ENCODE results near the gene ERVK3-1.
A peak's percentile ranks its signal among the peaks of the same experiment; 100 is the strongest.
"Not testable (repeated sequence)": the region's sequence is repeated elsewhere in the genome, so short reads cannot be mapped to it uniquely, and the experiment has no call there.

The ERVK3-1 gene

DNA sequence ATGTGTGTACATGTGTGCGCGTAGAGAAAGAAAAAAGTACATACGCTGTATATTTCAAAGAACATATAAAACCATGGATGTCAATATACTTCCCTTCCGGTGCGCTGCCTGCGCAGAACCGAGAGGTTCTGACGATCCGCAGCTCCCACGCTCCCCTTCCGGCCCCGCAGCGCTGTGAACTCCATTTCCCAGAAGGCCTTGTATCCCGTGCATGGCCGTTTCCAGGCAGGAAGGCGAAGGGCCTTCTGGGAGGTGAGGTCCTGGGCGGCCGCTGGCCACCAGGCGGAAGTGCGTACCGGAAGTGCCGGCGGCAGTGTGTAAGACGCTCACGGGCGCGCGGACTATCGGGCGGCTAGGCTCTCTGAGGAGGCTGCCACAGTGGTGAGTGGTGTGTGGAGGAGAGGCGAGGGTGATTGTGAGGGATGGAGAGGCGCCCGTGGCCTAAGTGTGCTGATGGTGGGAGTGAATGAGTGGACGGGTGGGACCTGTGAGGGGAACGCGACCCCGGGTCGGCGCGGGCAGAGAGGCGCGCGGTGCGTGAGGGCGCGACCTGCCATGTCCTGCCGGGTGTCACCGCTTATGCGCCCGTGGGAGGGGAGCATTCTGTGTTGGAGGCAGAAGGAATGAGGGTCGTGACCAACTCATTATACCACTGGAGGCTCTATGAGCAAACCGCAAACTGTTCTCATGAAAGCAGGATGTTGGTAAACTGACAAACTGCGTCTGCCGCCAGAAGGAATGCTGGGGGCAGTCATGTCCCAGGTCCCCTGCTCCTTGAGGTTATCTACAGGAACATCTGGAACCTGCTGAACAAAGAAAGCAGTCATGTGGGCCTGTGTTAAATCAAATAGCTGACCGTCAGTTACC, at the start of gene ERVK3-1:
Gene ERVK3-1, plus strand, starts transcription at position 313 of the 867 bp plus-strand sequence. CDS start 6,792 bp downstream, outside the sequence.
- peak; percentile 90 for DNase-seq (ENCODE audit: extremely low read depth, low read depth)
- TF ChIP-seq, protein P1, sequence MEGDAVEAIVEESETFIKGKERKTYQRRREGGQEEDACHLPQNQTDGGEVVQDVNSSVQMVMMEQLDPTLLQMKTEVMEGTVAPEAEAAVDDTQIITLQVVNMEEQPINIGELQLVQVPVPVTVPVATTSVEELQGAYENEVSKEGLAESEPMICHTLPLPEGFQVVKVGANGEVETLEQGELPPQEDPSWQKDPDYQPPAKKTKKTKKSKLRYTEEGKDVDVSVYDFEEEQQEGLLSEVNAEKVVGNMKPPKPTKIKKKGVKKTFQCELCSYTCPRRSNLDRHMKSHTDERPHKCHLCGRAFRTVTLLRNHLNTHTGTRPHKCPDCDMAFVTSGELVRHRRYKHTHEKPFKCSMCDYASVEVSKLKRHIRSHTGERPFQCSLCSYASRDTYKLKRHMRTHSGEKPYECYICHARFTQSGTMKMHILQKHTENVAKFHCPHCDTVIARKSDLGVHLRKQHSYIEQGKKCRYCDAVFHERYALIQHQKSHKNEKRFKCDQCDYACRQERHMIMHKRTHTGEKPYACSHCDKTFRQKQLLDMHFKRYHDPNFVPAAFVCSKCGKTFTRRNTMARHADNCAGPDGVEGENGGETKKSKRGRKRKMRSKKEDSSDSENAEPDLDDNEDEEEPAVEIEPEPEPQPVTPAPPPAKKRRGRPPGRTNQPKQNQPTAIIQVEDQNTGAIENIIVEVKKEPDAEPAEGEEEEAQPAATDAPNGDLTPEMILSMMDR (IDR thresholded peaks at IDR 0.05; ENCODE audit: low read depth, low read length), result no peak

GRCh38 chr19:58258259-58258658, 46.9 kb upstream of the ERVK3-1 start:
- DNase-seq (ENCODE audit: extremely low read depth, low read depth), result not testable (repeated sequence)

DNA sequence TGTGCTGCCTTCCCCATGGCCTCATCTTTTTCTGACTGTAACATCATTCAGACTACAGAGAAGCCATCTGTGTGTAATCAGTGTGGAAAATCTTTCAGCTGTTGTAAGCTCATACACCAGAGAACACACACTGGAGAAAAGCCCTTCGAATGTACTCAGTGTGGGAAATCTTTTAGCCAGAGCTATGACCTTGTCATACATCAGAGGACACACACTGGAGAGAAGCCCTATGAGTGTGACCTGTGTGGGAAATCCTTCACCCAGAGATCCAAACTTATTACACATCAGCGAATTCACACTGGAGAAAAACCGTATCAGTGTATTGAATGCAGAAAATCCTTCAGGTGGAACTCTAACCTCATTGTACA, 43.6 kb upstream of the ERVK3-1 start:
- DNase-seq (ENCODE audit: extremely low read depth, low read depth), result no peak

DNA sequence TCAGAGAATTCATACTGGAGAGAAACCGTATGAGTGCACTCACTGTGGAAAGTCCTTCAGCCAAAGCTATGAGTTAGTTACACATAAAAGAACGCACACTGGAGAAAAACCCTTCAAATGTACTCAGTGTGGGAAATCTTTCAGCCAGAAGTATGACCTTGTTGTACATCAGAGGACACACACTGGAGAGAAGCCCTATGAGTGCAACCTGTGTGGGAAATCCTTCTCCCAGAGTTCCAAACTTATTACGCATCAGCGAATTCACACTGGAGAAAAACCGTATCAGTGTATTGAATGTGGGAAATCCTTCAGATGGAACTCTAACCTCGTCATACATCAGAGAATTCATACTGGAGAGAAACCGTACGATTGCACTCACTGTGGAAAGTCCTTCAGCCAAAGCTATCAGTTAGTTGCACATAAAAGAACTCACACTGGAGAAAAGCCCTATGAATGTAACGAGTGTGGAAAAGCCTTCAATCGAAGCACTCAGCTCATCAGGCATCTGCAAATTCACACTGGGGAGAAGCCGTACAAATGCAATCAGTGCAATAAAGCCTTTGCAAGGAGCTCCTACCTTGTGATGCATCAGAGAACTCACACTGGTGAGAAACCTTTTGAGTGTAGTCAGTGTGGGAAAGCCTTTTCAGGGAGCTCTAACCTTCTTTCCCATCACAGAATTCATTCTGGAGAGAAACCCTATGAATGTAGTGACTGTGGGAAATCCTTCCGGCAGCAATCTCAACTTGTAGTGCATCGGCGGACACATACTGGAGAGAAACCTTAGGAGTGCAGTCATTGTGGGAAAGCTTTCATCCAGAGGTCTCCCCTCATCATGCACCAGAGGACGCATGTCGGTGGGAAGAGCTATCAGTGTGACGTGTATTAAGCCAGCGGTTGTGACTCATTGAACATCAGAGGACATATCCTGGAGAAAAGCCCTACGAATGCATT, 42.9 kb upstream of the ERVK3-1 start:
- TF ChIP-seq, protein P1 (IDR thresholded peaks at IDR 0.05; ENCODE audit: low read depth, low read length), result no peak
- DNase-seq (ENCODE audit: extremely low read depth, low read depth), result no peak

More for the DNA sequence above, 43.6 kb upstream of the ERVK3-1 start:
- TF ChIP-seq, protein P1 (IDR thresholded peaks at IDR 0.05; ENCODE audit: low read depth, low read length), result no peak

- no peak for DNase-seq (ENCODE audit: extremely low read depth, low read depth)
- TF ChIP-seq, protein P1 (IDR thresholded peaks at IDR 0.05; ENCODE audit: low read depth, low read length), result no peak
Observed at GRCh38 chr19:58262922-58263296, 42.3 kb upstream of the ERVK3-1 start.

DNA sequence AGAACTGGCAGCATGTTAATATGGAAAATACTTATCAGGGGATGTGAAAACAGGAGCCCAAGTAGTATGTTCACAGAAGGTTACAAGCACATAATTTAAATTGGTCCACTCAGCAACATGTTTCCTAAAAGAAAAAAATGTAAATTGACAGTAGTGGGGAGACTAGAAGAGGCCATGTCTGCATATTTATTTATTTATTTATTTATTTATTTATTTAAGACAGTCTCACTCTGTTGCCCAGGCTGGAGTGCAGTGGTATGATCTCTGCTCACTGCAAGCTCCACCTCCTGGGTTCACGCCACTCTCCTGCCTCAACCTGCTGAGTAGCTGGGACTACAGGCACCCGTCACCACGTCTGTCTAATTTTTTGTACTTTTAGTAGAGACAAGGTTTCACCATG, 40.1 kb upstream of the ERVK3-1 start:
- no peak for DNase-seq (ENCODE audit: extremely low read depth, low read depth)
- TF ChIP-seq, protein P1 (IDR thresholded peaks at IDR 0.05; ENCODE audit: low read depth, low read length), result no peak

DNA sequence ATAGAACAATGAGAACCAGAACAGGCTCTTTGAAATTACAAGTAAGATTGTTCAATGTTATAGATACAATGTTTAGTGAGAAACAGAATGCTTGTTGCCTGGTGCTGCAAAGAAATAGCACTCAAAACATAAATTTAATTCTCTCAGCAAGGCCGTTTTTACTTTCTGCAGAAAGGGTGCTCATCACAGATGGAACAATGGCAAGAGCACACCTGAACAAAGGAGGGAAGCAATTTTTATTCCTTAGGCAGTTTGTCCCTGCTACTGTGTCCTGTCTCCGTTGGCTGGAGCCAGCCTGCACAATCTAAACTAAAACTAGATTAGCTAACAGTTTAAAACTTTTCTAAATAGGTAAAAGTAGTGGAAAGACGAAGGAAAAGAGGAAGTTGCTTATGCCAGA, 36.8 kb upstream of the ERVK3-1 start:
- TF ChIP-seq, protein P1 (IDR thresholded peaks at IDR 0.05; ENCODE audit: low read depth, low read length), result no peak
- no peak for DNase-seq (ENCODE audit: extremely low read depth, low read depth)

Measured in AG09319 (cell line).